GM19025 (cell line): ENCODE data around the gene OR10P1.
"Not testable (repeated sequence)": the region's sequence is repeated elsewhere in the genome, so short reads cannot be mapped to it uniquely, and the experiment has no call there.

ENCODE experiments used
- ATAC-seq: cut with Tn5 transposase; IDR thresholded peaks from one replicate; pipeline ENCODE4 v1.9.1; 2021; ENCODE audit warnings: mild to moderate bottlenecking, low read depth, moderate library complexity; ENCODE audit not compliant: unreplicated experiment

The OR10P1 gene

GRCh38 chr12:55650620-55651298, 14.1 kb downstream of the OR10P1 start:
- not testable (repeated sequence) for ATAC-seq

- ATAC-seq, result no peak
These were observed 14.6 kb downstream of the OR10P1 start for GRCh38 chr12:55651299-55651683.

GRCh38 chr12:55652352-55652751, 15.7 kb downstream of the OR10P1 start:
- ATAC-seq, result no peak

DNA sequence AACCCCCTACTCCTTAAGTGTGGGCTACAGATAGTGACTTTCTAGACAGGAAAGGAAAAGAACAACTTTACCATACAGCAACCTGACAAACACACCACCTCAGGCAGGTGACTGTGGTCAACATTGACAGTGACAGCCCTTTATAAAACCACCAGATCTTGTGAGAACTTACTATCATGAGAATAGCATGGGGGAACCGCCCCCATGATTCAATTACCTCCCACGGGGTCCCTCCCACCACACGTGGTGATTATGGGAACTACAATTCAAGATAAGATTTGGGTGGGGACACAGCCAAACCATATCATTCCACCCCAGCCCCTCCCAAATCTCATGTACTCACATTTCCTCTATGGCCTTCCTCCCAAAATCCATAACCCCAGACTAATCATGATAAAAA, 16.3 kb downstream of the OR10P1 start:
- no peak for ATAC-seq

GRCh38 chr12:55654511-55655214, 18.0 kb downstream of the OR10P1 start:
- ATAC-seq, result no peak

- no peak for ATAC-seq
These were observed 20.5 kb downstream of the OR10P1 start for GRCh38 chr12:55657212-55657611.

DNA sequence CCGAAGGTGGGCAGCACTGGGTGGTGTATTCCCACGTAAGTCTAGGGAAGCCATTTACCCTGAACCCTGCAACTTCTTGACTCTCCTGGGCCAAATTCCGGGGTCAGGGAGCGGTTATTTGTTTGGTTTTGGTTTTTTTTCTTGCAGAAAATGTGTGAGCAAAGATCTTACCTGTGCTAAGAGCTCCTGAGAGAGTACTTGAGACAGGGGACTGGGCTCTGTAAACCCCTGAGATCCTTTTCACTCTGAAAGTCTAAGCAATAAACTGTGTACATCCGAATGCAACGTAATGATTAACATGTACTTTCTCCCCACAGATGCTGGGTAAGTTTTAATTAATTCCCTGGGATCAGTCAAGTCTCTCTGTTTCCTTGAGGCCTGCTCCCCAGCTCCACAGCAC, 21.5 kb downstream of the OR10P1 start:
- no peak for ATAC-seq

DNA sequence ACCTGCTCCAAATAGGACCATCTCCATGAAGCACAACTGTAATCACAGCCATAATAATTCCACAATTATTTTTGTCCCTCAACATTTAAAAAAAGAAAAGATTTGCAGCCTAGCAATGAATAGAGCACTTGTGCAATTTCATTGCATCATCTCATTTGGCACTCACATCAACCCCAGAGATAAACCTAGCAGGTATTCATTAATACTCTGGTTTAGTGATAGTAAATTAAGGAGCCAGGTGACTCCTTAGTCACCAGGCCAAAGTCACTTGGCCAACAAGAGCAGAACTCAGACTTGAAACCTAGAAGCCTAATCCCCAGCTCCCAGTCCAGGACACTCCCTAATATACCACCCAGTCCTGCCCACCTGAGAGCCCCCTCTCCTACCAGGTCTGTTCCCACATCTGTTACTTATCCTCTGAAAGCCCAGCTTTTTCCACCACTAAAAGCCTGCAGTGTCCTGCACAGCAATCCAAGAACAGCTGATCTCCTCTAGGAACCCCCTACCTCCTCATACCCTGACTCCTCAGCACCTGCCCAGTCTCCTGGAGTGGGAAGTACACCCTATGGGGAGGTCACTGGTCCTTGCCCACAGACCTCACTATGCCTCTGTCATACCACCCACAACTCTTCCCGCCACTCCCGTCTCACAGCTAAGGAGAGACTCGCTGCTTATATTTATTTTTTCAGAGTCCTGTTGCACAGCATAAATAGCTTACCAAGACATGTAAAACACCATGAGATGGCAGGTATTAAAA, 22.1 kb downstream of the OR10P1 start:
- ATAC-seq, result no peak

DNA sequence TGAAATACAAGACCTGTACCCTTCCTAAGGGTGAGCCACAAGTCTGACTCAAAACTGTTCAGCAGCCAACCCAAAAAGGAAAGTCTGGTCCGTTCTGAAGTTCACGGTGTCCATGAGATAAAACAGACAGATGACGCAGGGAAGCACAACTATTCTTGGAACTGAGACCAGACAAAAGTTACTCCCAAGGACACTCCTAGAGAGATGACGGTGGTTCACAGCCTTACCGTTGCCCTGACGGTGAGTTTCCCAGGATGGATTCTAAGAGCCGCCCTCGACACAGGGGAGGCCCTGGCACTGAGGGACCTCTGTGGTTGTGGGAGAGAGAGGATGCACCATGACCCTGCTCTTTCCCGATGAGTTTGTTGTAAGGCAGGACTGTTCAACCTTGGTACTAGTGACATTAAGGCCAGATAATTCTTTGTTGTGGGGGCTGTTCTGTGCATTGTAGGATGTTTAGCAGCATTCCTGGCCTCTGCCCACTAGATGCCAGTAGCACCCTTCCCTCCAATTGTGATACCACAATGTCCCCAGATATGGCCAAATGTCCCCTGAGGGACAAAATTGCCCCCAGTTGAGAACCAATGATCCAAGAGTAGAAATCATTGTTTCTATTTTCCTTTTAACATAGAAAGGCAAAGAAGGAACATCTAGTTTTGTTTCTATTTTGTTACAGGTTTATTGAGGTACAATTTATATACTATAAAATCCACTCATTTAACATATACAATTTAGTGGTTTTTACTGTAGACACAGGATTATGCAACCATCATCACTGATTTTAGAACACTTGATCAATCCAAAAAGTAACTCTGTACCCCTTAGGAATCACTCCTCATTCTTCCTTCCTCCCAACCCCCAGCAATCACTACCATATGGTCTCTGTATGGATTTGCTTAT, 23.0 kb downstream of the OR10P1 start:
- ATAC-seq, result no peak

DNA sequence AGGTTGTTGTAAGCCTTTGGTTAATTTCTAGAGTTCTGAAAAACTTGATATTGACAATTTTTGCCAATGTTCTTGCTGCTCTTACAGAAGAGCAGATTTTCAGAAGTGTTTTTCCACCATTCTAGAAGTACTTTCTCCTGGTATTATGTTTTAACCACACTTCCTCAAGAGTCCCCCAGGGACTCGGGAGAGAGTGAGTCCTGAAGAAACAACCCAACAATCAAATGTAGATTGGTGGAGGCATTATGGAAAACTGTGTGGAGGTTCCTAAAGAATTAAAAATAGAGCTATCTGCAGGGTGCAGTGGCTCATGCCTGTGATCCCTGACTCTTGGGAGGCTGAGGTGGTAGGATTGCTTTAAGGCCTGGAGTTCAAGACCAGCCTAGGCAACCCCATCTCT, 26.7 kb downstream of the OR10P1 start:
- ATAC-seq, result no peak

- no peak for ATAC-seq
These were observed 28.1 kb downstream of the OR10P1 start for GRCh38 chr12:55664826-55665225.

DNA sequence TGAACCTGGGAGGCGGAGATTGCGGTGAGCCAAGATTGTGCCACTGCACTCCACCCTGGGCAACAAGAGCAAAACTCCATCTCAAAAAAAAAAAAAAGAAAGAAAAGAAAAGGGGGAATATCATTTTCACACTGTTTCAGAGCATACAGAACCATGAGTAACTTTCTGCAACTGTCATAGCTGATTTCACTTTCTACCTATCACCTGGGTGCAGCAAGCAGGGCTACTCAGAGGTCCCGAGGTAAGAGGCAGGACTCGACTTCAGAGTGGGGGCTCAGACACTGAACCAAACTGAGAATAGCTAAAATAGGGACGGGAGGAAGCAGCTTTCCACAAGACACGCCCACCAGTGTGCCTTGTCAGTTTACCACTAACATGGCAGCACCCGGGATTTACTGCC, 29.8 kb downstream of the OR10P1 start:
- no peak for ATAC-seq

GRCh38 chr12:55670276-55670675, 33.6 kb downstream of the OR10P1 start:
- ATAC-seq, result no peak

DNA sequence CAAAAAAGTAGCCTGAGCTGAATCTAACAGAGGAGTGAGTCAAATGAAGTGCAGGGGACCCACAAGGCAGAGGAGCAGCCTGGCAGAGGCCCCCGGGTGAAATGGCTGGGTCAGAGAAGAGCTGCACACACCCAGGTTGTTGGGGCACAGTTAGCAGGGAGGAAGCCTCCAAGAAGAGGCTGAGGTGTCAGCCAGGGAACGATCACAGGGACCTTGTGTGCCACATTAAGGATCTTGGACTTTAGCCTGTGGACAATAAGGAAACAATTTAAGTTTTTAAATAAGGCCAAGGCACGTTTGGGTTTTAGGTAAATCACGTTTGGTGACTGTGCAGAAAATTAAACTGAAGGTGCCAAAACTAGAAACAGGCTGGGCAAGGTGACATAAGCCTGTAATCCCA, 35.1 kb downstream of the OR10P1 start:
- ATAC-seq, result no peak

DNA sequence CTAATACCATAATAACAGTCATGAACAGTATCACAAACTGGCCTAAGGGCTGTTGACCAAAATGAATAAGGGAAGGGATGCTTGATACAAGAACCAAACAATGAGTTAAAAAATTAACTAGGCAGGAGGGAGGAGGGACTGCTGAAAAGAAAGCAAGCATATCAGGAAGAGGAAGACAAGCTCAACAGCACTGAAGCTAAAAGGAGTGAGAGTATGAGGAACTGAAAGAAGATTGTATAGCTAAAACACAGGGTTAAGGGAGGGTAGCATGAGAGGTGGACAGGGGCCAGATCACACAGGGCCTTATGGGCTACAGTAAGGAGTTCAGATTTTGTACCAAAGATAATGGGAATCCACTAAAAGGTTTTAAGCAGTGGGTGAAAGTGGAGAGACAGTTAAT, 36.9 kb downstream of the OR10P1 start:
- peak; percentile 99 for ATAC-seq

- ATAC-seq, result no peak
These were observed 39.0 kb downstream of the OR10P1 start for GRCh38 chr12:55675666-55676065.

GRCh38 chr12:55676707-55677106, 40.0 kb downstream of the OR10P1 start:
- ATAC-seq, result no peak

GRCh38 chr12:55679691-55680090, 43.0 kb downstream of the OR10P1 start:
- no peak for ATAC-seq

DNA sequence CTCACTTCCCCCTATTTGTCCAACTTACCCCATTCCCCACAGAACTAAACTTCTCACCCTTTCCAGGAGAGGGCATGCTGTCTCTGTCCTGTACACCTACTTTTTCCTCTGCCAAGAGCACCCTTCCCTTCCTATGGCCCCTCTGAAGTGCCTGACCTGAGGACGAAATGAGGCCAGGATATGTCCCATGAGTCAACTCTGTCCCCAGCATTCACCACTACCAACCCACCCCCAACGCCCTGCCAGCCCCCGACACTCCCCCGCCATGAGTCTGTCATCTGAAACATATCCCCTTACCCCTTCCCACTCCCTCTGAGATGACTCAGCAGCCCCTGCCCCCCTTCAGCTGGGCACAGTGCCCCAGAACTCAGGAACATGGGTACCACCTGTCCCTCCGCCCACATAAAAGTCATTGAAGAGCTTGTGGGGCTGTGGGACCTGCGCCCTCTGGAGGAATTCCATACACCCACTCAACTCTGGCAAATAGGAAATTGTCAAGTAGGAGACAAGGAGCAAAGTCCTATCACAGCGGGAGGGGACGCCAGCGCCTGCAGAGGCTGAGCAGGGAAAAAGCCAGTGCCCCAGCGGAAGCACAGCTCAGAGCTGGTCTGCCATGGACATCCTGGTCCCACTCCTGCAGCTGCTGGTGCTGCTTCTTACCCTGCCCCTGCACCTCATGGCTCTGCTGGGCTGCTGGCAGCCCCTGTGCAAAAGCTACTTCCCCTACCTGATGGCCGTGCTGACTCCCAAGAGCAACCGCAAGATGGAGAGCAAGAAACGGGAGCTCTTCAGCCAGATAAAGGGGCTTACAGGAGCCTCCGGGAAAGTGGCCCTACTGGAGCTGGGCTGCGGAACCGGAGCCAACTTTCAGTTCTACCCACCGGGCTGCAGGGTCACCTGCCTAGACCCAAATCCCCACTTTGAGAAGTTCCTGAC, 44.7 kb downstream of the OR10P1 start:
- ATAC-seq, result no peak
